D721Med (cell line): Measurements from ENCODE around the gene PDZD11.

Experiments used
- DNase-seq: peaks from one replicate; pipeline ENCODE4 v3.0.0; 2011; ENCODE audit warnings: low spot score; ENCODE audit not compliant: insufficient read length
- FAIRE-seq: peaks from 2 replicates; lab custom pipeline; 2011; peaks lifted over from hg19 to GRCh38; lab: Jason Lieb, UNC
- TF ChIP-seq, protein P1 (sequence below): IDR thresholded peaks from 2 replicates; pipeline ENCODE4 v1.5.1; 2012; ENCODE audit warnings: mild to moderate bottlenecking, control low read depth; ENCODE audit not compliant: insufficient read depth; ENCODE audit errors: missing control alignments

Gene PDZD11

DNA sequence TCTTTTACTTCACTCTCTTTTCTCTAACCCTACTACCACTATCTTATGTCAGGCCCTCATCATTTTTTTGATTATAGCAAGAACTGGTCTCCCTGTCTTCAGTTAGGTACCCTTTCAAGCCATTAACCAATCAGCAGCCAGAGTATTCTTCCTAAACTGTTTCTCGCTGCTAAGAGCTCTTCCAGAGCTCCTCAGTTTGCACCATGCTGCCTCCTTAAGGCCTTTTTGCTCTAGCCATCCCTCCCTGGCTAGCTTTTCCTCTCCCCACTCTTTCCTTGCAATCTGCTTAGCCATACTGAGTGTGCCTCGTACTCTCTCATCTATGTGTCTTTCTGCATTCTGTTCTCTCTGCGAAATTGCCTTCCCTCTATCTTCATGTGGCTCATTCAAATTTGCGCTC, 33.1 kb upstream of the PDZD11 start:
- TF ChIP-seq, protein P1, sequence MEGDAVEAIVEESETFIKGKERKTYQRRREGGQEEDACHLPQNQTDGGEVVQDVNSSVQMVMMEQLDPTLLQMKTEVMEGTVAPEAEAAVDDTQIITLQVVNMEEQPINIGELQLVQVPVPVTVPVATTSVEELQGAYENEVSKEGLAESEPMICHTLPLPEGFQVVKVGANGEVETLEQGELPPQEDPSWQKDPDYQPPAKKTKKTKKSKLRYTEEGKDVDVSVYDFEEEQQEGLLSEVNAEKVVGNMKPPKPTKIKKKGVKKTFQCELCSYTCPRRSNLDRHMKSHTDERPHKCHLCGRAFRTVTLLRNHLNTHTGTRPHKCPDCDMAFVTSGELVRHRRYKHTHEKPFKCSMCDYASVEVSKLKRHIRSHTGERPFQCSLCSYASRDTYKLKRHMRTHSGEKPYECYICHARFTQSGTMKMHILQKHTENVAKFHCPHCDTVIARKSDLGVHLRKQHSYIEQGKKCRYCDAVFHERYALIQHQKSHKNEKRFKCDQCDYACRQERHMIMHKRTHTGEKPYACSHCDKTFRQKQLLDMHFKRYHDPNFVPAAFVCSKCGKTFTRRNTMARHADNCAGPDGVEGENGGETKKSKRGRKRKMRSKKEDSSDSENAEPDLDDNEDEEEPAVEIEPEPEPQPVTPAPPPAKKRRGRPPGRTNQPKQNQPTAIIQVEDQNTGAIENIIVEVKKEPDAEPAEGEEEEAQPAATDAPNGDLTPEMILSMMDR: no peak
- FAIRE-seq: no peak
- no peak for DNase-seq

DNA sequence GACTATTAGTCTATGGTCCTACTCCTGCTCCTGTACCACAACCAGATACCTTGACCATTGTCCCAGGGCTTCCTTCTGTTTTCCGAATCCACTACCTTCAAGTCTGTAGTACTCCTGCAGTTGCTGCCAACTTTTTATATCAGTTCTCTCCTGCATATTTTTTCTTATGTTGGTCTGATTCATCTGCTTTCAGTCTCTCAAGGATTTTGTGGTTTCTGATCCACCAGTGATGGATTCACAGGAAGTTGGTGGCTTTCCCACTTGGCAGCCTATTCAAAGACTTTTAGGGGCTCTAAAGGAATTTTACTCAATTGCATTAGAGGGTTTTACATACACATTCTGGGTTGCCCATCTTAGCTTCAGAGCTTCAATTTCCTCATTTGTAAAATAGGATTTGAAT, 23.8 kb upstream of the PDZD11 start:
- FAIRE-seq (no peak), DNase-seq (no peak)
- TF ChIP-seq, protein P1: no peak

DNA sequence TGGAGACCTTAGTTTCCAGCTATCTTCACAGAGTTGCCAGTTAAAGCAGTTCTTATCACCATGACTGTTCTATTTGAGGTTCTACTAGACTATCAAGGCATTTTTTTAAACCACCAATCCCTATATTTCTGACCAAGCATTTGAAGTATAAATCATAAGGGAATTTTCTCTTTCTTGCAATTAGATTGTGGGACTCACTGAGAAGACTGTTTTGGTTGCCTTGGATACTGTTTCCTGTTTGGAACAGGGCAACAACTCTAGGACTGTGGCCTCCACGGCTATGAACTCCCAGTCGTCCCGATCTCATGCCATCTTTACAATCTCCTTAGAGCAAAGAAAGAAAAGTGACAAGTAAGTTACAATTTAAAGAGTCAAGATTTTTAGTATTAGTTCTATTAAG, 12.0 kb upstream of the PDZD11 start:
- FAIRE-seq (no peak), DNase-seq (no peak)
- TF ChIP-seq, protein P1: no peak

DNA sequence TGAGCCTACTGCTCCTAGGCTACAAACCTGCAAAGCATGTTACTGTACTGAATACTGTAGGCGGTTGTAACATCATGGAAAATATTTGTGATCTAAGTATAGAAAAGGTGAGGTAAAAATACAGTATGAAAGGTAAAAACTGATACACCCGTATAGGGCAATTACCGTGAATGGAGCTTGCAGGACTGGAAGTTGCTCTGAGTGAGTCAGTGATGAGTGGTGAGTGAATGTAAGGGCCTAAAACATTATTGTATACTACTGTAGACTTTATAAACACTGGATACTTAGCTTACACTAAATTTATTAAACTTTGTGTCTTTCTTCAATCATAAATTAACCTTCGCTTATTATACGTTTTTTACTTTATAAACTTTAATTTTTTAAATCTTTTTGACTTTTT, 3.9 kb upstream of the PDZD11 start:
- FAIRE-seq (no peak), DNase-seq (no peak)
- TF ChIP-seq, protein P1: no peak

DNA sequence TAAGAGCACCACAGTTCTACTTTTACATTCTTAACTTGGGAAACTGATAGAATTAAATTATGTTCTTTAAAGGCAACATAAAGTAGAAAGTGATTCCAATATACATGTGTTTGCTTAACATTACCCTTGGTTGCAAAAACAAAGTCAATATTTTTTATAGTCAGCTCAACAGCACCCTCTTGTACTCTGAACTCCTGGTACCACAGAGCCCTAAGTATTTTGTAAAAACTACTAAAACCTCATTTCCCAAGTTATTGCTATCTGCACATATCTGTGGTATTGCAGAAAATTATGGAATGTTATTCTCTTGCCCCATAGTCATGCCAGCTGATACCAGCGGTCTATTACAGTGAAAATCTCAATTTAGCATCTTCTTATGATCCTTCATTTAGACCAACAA, 3.1 kb upstream of the PDZD11 start:
- FAIRE-seq (no peak), DNase-seq (no peak)
- TF ChIP-seq, protein P1: no peak

DNA sequence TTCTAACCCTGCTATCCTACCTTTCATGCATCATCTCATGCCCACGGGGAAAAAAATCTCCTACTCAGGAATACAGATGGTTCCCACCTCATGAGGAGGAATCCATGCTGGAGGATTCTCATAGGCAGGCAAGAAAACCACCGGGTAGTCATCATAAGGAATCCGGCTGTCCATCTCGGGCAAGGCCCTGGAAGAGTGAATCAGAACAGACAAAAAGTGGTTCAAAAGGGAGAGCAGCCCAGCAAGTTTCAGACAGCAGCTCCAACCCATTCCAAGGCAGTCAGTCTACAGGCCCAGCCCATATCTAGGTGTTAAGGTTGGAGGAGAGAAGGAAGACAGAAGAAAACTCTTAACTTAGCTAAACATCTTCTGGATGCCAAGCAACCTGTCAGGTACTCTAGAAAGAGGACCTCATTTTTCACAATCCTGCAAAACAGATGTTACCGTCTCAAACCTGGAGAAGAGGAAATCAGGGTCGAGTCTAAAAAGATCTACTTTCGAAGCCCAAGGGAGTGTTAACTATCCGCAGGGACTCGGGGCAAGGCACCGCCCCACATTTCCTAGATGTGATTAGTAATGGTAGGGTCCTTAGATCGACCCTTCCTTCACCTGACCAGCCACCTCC, 447 bp downstream of the PDZD11 start:
- no peak for FAIRE-seq
- TF ChIP-seq, protein P1: no peak

DNA sequence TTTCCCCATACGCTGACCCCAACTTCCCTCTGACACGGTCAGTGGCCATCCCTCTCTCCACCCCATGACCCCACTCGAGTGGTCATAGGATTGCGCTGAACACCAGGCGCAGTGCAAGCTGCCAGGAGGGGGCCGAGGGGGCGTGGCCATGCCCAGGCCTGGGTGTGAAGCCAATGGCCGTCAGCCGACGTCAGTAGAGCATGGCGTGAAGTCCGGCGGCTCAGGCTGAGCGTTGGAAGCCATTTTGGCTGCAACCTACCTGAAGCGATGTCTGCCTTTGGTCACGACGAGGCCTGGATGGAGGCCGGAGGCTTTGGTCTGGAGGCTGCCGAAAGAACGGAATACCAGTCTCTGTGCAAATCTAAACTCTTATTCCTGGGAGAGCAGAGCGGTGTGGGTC, 7.8 kb downstream of the PDZD11 start, which contains the start of gene RAB41:
RAB41 (plus strand) TSS at position 222 of the 400 bp plus-strand sequence; CDS start at position 268, 46 bp downstream.
- FAIRE-seq (no peak), DNase-seq (no peak)
- TF ChIP-seq, protein P1: no peak

More for the DNA sequence above, 447 bp downstream of the PDZD11 start:
- DNase-seq: no peak
